Stomach smooth muscle (tissue), 2 donors: ENCODE data around the gene C1QTNF7.

ENCODE experiments used
- H3K27ac ChIP-seq: one replicate; pipeline ENCODE4 v1.7.0; 2013; ENCODE audit warnings: mild to moderate bottlenecking, low read length, inconsistent platforms
- H3K27me3 ChIP-seq, 2 donors: one replicate each; pipeline ENCODE4 v1.7.0; 2013; ENCODE audit warnings: low read length in 2 of 2; ENCODE audit not compliant: insufficient read depth in 2 of 2, control insufficient read depth in 1 of 2
- H3K36me3 ChIP-seq, 2 donors: one replicate each; pipeline ENCODE4 v1.7.0; 2013; ENCODE audit warnings: low read length in 2 of 2; ENCODE audit not compliant: control insufficient read depth in 2 of 2, insufficient read depth in 2 of 2
- H3K4me1 ChIP-seq: one replicate; pipeline ENCODE4 v1.7.0; 2013; ENCODE audit warnings: low read length; ENCODE audit not compliant: control insufficient read depth, insufficient read depth
- H3K4me3 ChIP-seq, 2 donors: one replicate each; pipeline ENCODE4 v1.7.0; 2013; ENCODE audit warnings: low read length in 2 of 2
- H3K9ac ChIP-seq, 2 donors: one replicate each; pipeline ENCODE4 v1.7.0; 2013; ENCODE audit warnings: low read length in 2 of 2, mild to moderate bottlenecking in 1 of 2
- H3K9me3 ChIP-seq, 2 donors: one replicate each; pipeline ENCODE4 v1.7.0; 2013; ENCODE audit warnings: low read length in 2 of 2; ENCODE audit not compliant: control insufficient read depth in 2 of 2
- donor health status: healthy.
- donor health status: Pancreatic carcinoma.

Gene C1QTNF7

DNA sequence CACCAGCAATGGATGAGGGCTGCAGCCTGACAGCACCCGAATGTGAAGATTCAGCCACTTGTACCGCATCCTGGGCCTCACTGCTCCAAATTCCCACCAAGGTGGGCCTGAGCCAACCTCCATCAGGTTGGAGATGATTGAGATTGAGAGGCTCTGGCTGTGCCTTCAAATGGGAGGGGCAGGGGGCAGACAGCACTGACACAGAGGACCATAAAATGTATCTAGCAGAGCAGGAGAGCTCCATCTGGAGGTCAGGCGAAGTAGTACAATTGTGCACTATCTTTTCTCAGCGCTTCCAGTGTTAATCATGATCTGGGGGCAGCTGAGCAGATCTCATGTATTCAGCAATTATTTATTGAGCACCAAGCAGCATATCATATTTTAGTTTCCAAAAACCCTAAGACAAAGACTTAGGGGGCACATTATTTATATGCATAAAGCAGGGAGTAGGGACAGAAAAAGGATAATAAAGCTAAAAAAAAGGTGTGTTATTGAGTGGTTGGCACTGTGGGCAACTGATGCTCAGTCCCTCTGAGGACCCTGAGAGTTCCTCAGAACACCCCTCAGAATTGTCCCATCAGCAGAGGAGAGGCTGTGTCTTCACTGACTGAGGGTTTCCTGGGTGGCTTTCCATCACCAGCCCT lies 31.6 kb upstream of the C1QTNF7 start:
- H3K9me3 ChIP-seq = no peaks in the 10 kb centered on the region
- H3K27me3 ChIP-seq = no peaks in the 10 kb centered on the region
- no peak overlapping the region for H3K9ac ChIP-seq
- H3K4me3 ChIP-seq = no peak overlapping the region
- H3K27ac ChIP-seq = no peak overlapping the region
- H3K4me1 ChIP-seq = peaks cover 31% of the 10 kb centered on the region
- H3K36me3 ChIP-seq = no peaks in the 10 kb centered on the region

DNA sequence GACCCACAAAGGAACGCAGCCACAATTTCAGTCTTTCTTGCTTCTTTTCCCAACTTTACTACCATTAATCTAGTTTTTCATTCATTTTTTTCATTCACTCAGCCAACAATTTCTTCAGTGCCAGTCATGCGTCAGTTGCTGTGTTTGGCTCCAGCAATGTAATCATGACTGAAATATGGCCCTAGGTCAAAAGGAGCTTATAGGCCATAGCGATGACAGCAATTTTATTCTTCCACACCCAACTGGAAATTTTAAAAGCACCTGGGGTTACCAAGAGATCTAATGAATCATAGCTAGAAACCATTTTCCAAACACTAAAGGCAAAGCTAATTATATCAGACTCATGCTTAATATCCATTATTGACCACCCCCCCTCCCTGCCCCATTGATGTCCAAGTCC lies 29.8 kb upstream of the C1QTNF7 start:
- Histone ChIP-seq H3K27me3 (no peaks in the 10 kb centered on the region), H3K4me1 (peaks cover 34% of the 10 kb centered on the region), H3K9me3 (no peaks in the 10 kb centered on the region), H3K9ac (no peak overlapping the region), H3K27ac (no peak overlapping the region), H3K4me3 (no peak overlapping the region), H3K36me3 (no peaks in the 10 kb centered on the region)

DNA sequence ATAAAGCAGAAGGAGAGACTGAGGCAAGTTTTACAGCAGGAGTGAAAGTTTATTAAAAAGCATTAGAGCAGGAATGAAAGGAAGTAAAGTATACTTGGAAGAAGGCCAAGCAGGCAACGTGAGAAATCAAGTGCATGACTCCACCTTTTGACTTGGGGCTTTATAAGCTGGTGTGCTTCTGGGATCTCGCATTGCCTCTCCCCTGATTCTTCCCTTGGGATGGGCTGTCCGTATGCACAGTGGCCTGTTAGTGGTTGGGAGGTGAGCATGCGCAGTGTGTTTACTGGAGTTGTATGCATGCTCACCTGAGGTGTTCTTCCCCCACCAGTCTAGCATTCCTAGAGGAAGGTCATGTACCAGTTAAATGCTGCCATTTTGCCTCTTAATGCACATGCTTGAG lies 29.1 kb upstream of the C1QTNF7 start:
- Histone ChIP-seq H3K9ac (no peak overlapping the region), H3K36me3 (no peaks in the 10 kb centered on the region), H3K4me3 (no peak overlapping the region), H3K9me3 (no peaks in the 10 kb centered on the region), H3K27me3 (no peaks in the 10 kb centered on the region), H3K27ac (no peak overlapping the region), H3K4me1 (peaks cover 39% of the 10 kb centered on the region)

DNA sequence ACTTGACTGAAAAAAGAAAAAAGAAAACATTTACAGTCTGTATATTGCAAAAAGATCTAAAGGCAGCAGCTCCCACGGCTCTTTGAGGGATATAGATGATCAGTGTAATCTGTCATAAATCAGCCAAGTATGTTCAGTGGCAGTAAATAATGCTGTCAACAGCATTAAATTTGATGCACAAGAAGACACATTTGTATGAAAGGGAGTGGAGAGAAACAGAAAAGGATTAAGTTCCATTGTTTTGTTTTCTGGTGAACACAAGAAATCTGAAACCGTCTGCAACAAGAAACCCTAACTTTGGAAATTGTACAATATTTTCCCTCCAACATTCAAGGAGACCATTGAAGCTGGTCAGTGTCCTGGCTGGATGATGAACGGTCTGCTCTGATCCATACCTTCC lies 27.6 kb upstream of the C1QTNF7 start:
- Histone ChIP-seq H3K4me1 (peaks cover 39% of the 10 kb centered on the region), H3K4me3 (peak overlapping the region in 1 of 2 donors; percentile 44), H3K9ac (no peak overlapping the region), H3K27ac (peak overlapping the region; percentile 55), H3K36me3 (no peaks in the 10 kb centered on the region), H3K27me3 (no peaks in the 10 kb centered on the region), H3K9me3 (no peaks in the 10 kb centered on the region)

DNA sequence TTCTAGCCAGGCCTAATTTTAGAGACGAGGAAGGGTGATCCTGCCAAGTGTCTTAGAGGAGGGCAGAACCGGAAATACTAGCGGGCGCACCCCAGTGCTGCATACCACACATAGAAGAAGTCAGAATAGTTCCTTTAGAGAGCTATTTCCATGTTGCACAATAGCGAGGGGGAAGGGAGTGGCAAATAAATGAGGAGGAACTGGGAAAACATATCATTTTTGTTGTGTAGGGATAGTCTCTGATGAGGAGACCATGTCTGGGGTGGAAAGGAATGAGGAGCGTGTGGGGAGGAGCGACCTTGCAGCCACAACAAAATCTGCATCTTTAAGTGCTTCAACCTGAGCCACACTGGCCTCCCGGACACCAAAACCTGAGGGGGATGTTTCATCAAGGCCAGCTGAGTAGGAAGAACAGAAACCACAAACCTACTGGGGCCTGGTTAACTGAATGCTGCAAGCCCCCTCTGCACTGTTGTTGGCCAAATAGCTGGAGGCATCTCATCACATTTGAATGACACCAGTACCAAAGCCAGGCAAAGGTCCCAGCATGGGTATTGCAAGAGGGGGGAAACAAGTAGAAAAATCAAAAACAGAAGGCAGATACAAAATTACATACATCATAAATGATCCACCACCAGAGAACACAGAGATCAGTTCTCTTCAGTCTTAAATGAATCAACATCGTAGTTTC lies 26.7 kb upstream of the C1QTNF7 start:
- Histone ChIP-seq H3K4me3 (peak overlapping the region in 1 of 2 donors; percentile 44), H3K9me3 (no peaks in the 10 kb centered on the region), H3K36me3 (no peaks in the 10 kb centered on the region), H3K9ac (no peak overlapping the region), H3K4me1 (peaks cover 35% of the 10 kb centered on the region), H3K27ac (peak overlapping the region; percentile 55), H3K27me3 (no peaks in the 10 kb centered on the region)

DNA sequence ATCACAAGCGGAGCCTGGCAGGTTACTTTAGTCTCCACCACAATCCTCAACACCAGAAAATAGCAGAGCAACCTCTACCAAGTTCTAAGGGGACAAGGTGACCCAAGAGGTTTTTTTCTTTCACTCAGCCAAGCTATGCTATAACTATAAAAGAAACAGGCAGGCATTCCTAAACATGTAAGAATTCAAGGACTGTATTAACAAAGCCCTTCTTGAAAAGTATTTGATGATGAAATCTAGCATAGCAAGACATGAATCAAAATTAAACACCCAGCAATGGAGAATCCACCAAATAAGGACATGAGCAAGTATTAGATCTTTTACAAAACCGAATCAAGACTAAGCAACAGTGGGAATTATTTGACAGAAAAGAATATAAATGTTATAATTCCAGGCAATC lies 25.7 kb upstream of the C1QTNF7 start:
- Histone ChIP-seq H3K4me3 (no peak overlapping the region), H3K36me3 (no peaks in the 10 kb centered on the region), H3K4me1 (peaks cover 35% of the 10 kb centered on the region), H3K27me3 (no peaks in the 10 kb centered on the region), H3K9me3 (no peaks in the 10 kb centered on the region), H3K9ac (no peak overlapping the region), H3K27ac (no peak overlapping the region)

DNA sequence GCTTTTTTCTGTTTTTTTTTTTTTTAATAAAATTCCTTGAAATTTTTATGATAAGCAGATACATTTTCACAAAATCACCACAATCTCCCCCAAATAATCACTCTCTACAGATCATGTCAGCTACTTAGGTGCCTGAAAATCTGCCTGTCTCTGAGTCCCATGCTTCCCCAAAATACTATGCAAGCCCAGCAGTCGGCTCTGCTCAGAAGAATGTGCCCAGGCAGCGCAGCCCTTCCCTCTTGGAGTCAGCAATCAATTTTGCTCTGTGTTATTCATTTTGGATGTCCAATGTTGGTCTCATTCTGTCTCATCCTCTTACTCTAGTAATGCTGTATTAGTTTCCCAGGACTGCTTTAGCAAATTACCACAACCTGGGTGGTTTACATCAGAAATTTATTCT lies 24.9 kb upstream of the C1QTNF7 start:
- Histone ChIP-seq H3K27ac (peak overlapping the region; percentile 3), H3K4me1 (peaks cover 34% of the 10 kb centered on the region), H3K9me3 (no peaks in the 10 kb centered on the region), H3K36me3 (no peaks in the 10 kb centered on the region), H3K9ac (peak overlapping the region in 1 of 2 donors; percentile 21), H3K27me3 (no peaks in the 10 kb centered on the region), H3K4me3 (no peak overlapping the region)

DNA sequence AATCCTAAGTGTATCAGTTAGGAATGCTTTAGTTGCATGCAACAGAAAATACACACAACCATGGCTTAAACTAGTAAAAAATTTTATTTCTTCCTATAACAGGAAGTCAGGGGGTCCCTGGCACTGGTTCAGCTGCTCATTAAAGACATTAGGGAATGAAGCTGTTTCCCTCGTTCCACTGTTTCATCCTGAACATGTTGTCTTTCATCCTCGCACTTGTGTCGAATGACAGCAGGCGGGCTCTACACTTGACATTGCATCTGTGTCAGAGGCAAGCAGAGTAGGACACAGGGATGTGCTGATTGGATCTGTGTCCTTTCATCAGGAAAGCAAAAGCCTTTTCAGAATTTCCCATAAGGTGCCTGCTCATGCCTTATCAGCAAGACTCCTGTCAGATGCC lies 22.8 kb upstream of the C1QTNF7 start:
- H3K4me1 ChIP-seq = peaks cover 25% of the 10 kb centered on the region
- H3K36me3 ChIP-seq = no peaks in the 10 kb centered on the region
- no peaks in the 10 kb centered on the region for H3K27me3 ChIP-seq
- H3K4me3 ChIP-seq = no peak overlapping the region
- no peak overlapping the region for H3K9ac ChIP-seq
- no peak overlapping the region for H3K27ac ChIP-seq
- H3K9me3 ChIP-seq = no peaks in the 10 kb centered on the region

DNA sequence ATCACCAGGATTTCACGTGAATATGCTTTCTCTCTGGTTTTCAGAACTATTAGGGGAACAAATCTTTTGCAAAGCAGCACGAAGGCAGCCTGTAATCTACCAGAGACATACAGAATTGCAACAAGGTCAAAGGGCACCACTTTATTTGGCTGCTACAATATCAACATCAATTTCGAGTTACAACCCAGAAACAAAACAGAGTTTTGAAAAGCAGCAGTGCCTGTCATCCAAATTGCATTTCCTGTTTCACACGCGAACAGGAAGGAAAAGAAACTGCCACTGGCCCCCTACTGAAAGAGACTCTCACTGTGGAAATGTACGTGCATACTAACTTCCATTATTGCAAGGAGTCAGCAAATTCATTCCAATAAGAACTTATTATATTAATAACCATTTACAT lies 17.1 kb upstream of the C1QTNF7 start:
- Histone ChIP-seq H3K4me3 (no peak overlapping the region), H3K36me3 (no peaks in the 10 kb centered on the region), H3K9ac (no peak overlapping the region), H3K27me3 (no peaks in the 10 kb centered on the region), H3K9me3 (no peaks in the 10 kb centered on the region), H3K4me1 (peaks cover 12% of the 10 kb centered on the region), H3K27ac (peak overlapping the region; percentile 20)

DNA sequence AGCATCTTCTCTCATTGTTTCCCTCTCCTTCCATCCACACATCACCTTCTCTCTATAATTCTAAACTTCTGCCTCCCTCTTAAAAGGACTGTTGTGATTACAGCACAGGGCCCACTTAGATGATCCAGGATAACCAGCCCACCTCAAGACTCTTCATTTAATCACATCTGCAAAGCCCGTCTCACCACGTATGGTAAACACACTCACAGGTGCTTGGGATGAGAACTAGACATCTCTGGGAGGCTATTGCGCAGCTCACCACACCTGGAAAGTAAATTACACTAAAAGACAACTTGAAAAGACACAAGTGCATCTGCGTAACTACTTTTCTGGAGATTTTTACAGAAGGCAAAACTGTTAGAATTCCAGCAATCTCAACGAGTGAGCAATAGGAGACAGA lies 15.4 kb upstream of the C1QTNF7 start:
- Histone ChIP-seq H3K27me3 (no peaks in the 10 kb centered on the region), H3K4me3 (no peak overlapping the region), H3K27ac (no peak overlapping the region), H3K4me1 (peaks cover 21% of the 10 kb centered on the region), H3K9me3 (no peaks in the 10 kb centered on the region), H3K9ac (no peak overlapping the region), H3K36me3 (no peaks in the 10 kb centered on the region)

DNA sequence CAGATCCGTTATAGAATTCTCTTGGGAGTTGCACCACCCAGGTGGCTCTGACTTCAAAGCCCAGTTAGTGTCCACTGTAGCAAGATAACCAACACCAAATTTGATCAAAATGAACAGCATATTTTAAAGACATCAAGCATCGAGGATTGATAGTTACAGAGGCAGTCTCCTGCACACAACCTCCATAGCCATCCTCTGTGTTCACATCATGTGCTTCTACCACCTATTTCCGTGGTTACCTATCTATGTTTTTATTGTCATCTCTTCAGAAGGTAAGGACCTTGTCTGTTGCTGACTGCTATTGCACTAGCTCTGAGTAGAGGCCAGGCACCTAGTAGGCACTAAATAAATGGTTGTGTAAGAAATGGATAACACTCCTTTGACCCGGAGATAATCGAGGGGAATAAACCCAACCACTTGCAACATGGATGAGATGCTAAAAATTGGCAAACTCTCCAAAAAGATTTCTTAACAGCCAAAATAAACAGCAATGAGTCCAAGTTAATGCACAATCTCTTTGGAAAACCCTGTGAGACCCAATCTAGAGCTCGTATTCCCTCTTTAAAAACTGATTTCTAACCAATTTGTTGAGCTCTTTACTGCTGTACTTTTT lies 14.7 kb upstream of the C1QTNF7 start:
- Histone ChIP-seq H3K9ac (no peak overlapping the region), H3K9me3 (no peaks in the 10 kb centered on the region), H3K27ac (no peak overlapping the region), H3K4me3 (no peak overlapping the region), H3K36me3 (no peaks in the 10 kb centered on the region), H3K4me1 (peaks cover 28% of the 10 kb centered on the region), H3K27me3 (no peaks in the 10 kb centered on the region)
